Cerebellar nuclear complex (tissue), 1 donor: ENCODE measurements around the gene SYNE2.

ENCODE experiments used
- DNase-seq, 2 experiments: peaks; one replicate each; lab custom pipeline; 2025; lab: John Stamatoyannopoulos, UW

Gene SYNE2

DNA sequence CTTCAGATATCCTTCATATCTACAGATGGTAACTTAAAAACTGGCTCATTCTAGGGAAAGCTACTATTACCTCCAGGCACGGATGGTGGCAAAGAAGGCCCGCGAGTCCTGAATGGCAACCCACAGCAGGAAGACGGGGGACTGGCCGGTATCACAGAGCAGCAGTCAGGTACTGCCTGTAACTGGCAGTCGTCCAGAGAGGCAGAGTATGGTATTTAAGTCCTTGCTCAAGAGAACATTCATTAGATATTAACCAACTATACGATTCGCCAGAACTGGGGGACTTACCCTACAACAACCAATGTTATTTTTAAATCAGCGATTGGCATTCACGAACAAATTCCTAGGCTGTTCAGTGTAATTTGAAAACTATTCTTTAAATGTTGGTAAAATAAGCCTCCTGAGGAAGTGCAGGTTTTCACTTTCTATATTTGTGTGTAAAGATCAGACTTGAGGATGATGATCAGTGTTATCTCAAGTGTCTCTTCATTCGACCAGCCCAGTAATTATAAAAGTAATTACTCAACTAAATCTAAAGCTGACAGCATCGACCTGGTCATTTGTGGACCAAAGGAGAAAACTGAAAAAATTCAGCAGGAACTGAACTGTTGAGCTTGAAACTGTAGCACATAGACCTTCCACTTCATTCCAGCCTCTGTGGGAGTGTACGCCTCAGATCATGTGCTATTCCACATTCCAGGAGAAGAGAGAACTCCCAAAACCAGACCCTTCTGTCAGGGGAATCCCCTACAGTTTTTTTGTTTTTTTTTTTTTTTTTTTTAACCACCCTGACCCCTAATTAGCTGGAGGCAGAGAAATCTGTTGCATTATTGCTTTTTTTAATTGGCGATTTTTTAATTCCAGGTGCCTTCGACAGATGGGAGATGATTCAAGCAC is 365.8 kb downstream of the SYNE2 start:
- no peak for DNase-seq

GRCh38 chr14:64220056-64220455 is 367.3 kb downstream of the SYNE2 start:
- no peak for DNase-seq

DNA sequence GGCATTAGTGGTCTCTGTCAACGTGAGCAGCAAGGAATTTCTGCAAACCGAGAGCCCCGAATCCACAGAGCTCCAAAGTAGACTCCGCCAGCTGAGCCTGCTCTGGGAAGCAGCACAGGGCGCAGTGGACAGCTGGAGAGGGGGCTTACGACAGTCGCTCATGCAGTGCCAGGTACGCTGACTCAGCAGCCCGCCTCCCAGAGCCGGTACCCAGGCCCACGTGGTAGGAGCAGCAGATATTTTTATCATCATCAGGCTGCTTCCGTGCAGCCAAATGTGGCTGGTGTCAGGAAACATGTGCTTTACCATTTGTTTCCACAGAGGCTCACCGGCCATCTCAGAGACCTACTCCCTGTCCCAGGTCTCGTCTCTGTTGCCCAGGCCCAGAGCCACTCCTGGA is 367.7 kb downstream of the SYNE2 start:
- DNase-seq: no peak

GRCh38 chr14:64221391-64222003 is 368.7 kb downstream of the SYNE2 start:
- DNase-seq: no peak

GRCh38 chr14:64225151-64225757 is 372.4 kb downstream of the SYNE2 start:
- DNase-seq: no peak

- DNase-seq: no peak
Observed at GRCh38 chr14:64227856-64228255, 375.1 kb downstream of the SYNE2 start.

GRCh38 chr14:64229489-64229888 is 376.7 kb downstream of the SYNE2 start:
- DNase-seq: no peak

DNA sequence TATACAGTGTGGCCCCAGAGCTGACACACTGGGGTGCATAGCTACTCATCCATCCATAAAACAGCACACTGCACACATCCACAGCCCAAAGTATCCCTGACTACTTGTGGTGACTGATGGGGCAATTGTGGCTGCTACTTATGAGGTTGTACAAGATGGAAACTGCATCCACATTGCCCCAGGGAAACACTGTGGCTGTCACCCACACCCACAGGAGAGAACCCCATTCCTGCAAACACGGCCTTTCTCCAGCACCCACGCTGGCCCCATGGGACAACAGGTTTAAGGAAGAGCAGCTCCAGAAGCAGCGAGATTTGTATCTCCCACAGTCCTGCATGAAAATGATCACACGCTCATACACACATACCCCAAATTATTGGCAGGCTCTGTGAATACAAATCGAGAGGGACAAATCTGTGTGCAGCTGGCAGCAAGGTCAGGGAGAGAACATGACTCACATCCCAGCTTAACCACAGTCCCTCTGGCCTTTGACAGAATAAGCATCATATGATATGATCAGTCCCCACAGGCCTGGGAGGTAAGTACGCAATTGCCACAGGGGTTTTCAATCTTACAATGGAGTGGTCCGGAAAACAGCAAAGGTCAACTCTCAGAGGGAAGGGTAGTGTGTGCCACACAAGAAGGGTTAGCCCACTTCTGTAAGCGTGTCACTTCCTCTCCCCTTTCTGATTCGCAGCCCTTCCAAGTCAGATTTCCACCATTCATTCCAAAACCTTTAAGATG is 379.5 kb downstream of the SYNE2 start:
- DNase-seq: no peak

GRCh38 chr14:64232944-64233343 is 380.1 kb downstream of the SYNE2 start:
- no peak for DNase-seq

DNA sequence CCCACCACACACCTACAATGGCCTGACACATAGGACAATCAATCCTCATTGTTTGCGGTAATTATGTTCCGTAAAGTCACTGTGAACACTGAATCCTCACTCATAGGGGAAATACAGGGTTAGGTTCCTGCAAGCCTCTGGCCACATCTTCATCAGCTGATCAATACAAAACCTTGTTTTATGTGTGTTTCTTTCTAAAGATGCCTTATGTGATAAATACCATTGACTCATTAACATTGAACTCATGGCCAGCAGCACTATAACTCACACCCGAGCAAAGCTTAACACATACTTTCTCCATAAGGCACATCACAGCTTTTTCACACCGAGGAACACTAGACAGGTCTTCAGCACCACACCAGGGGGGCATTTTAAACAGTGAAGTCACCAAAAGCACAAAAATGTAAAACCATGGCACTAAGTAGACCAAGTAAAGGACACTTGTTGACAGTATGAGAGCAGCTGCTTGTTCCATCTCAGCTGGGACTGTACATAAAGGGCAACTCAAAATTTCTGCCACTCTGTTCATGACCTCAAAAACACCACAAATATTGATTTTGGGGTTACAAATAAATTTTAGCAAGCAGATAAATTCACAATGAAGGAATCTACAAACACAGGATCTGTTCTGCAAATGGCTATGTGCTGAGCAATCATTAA is 380.9 kb downstream of the SYNE2 start:
- DNase-seq: no peak

DNA sequence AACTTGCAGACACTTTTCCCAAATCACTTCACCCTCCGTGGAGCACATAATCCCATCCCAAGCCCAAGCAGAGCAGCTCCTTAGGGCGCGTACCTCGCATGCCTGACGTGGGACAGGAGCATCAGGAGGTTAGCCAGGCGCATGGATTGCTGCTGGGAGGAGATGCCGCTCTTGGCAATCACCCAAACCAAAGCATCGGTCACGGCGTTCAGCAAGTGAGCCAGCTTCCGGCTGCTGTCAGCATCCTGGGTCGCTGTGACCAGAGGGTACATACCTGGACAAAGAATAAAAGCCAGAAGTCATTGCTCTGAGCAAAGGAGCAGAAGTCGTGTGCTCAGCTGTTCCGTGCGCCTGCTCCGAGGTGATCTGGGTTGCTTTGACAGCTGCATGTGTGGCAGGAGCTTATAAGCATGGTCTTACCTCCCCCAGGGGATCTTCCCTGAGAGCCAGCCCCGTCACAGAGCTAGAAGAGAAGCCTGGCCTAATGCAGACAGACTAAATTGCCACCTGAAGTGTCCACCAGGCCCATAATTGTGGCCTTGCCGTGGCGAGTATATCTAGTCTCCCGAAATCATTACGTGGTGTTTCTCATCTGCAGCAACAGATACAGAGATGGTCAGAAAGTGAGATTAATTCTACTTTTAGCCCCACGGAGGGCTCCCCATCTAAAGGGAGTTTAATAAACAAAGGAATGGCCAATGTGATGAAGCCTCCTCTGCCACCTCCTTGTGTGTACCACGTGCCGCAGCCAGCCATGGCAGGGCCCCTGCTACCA is 382.3 kb downstream of the SYNE2 start:
- DNase-seq: no peak

DNA sequence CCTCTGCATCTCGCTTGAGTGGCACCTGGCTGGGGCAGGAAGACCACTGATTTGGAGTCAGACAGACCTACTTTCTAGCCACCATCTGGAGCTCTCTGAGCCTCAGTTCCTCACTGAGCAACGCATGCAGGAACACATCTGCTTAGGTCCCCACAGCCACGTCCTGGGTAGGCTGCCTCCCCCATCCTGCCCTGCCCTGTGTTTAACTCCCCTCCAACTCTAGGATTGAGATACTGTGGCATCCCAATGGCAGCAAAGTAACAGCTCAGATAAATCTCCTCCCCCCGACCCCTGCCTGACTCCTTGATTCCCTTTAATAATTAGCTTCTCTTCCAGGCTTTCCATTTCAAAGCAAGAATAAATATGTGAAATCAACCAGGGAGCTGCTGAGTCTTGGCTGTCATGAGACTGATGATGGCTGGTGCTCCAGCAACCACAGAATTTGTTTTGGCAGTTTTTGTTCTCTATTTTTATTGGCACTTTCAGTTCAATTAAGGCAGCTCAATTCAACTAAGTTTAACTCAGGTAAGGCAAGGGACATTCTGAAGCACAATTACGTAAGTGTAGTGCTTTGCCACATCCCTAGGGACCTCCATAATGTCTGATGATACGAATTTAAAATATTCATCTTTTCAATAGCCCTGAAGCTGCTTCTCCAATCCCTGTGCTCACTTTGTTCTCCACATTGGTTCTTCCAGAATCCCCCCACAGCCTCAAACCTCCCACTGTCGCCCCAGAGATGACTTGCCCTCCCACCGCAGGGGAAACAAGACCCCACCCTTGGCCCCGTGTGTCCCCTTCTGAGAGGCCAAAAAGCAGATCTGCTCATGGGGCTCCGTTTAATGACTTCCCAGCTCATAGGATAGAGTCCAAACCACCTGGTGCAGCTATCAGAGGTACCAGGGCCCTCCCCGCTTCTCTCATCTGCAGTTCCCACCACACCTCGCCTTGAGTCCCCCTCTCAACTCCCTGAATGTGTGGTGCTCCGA is 383.1 kb downstream of the SYNE2 start:
- DNase-seq: no peak

GRCh38 chr14:64238049-64238448 is 385.2 kb downstream of the SYNE2 start:
- DNase-seq: no peak

GRCh38 chr14:64238631-64239030 is 385.8 kb downstream of the SYNE2 start:
- no peak for DNase-seq

DNA sequence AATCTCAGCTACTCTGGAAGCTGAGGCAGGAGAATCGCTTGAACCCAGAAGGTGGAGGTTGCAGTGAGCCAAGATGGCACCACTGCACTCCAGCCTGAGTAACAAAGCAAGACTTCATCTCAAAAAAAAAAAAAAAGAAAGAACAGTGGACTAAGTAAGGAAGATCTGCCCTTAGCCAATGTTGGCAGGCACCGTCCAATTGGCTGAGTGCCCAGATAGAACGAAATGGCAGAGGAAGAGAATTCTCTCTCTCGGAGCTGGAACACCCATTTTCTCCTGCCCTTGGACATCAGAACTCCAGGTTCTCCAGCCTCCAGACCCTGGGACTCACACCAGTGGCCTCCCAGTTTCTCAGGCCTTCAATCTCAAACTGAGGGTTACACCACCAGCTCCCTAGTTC is 391.5 kb downstream of the SYNE2 start:
- DNase-seq: no peak

GRCh38 chr14:64245491-64245890 is 392.7 kb downstream of the SYNE2 start:
- no peak for DNase-seq

- DNase-seq: no peak
Observed at GRCh38 chr14:64246688-64247087, 393.9 kb downstream of the SYNE2 start.

- DNase-seq: no peak
Observed at GRCh38 chr14:64247195-64247594, 394.4 kb downstream of the SYNE2 start.

DNA sequence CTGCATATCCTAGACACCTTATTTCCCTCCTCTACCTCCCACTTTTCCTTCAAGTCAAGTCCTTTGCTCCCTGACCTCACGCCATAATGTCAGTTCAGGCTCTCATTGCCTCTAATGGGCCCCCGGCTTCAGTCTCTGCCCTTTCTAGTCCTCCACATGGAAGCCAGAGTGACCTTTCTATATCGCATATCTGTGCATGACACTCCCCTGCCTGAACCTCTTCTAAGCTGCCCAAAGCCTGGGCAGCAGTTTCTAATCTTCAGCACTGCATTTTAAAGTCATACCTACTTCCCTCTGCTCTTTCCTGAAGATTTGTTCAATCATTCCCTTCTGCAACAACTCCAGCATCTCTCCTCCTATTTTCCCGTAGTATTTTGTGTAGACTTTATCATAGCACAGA is 395.9 kb downstream of the SYNE2 start:
- no peak for DNase-seq

- DNase-seq: no peak
Observed at GRCh38 chr14:64249363-64249762, 396.6 kb downstream of the SYNE2 start.
